Common myeloid progenitor, CD34-positive (primary cell): Measurements from ENCODE around the gene BTG2.

ENCODE experiments used
- CTCF ChIA-PET: fragments of 350-600 bp; sonication (Branson Sonifier 250); formaldehyde crosslinking; loops from one replicate; lab custom pipeline; 2021; ENCODE audit warnings: antibody characterized with exemption; lab: Charles Lee
- POLR2A ChIA-PET: fragments of 350-600 bp; sonication (Branson Sonifier 250); formaldehyde crosslinking; loops from one replicate; lab custom pipeline; 2021; ENCODE audit warnings: antibody characterized with exemption; lab: Charles Lee
- DNase-seq, 3 donors: peaks; one replicate each; pipeline versions ENCODE4 v3.0.0 to v3.0.0-alpha.2; 2013
- H3K27ac ChIP-seq, 2 experiments: 1 replicate in 1 of 2; 2 replicates in 1 of 2; pipeline ENCODE4 v1.7.0; 2013; ENCODE audit warnings: inconsistent platforms in 2 of 2, low read length in 2 of 2, mild to moderate bottlenecking in 2 of 2, low read depth in 1 of 2, moderate library complexity in 1 of 2; ENCODE audit not compliant: severe bottlenecking in 2 of 2, insufficient read depth in 1 of 2, poor library complexity in 1 of 2
- H3K27me3 ChIP-seq, 5 experiments: replicated peaks in 2 of 5; 1 replicate in 3 of 5; 2 replicates in 2 of 5; pipeline versions ENCODE4 v1.6.1 to v1.7.0; 2013; ENCODE audit warnings: low read length in 4 of 5, mild to moderate bottlenecking in 2 of 5, moderate library complexity in 2 of 5, inconsistent platforms in 1 of 5; ENCODE audit not compliant: insufficient read depth in 5 of 5, control insufficient read depth in 4 of 5
- H3K36me3 ChIP-seq, 4 experiments: 1 replicate in 2 of 4; 2 replicates in 2 of 4; pipeline versions ENCODE4 v1.6.1 to v1.7.0; 2013; ENCODE audit warnings: low read length in 3 of 4, control low read depth in 1 of 4, mild to moderate bottlenecking in 1 of 4; ENCODE audit not compliant: control insufficient read depth in 4 of 4, insufficient read depth in 4 of 4
- H3K4me1 ChIP-seq, 4 experiments: 1 replicate in 3 of 4; 2 replicates in 1 of 4; pipeline versions ENCODE4 v1.6.1 to v1.7.1; 2013; ENCODE audit warnings: low read length in 3 of 4, mild to moderate bottlenecking in 3 of 4, control low read depth in 1 of 4, inconsistent platforms in 1 of 4, moderate library complexity in 1 of 4; ENCODE audit not compliant: control insufficient read depth in 4 of 4, insufficient read depth in 4 of 4; ENCODE audit errors: control extremely low read depth in 1 of 4
- H3K4me3 ChIP-seq, 7 experiments: 1 replicate in 4 of 7; 2 replicates in 3 of 7; pipeline versions ENCODE4 v1.5.1 to v1.7.0; 2013; ENCODE audit warnings: mild to moderate bottlenecking in 7 of 7, low read length in 6 of 7, moderate library complexity in 6 of 7, inconsistent platforms in 2 of 7, low read depth in 2 of 7, control low read depth in 1 of 7; ENCODE audit not compliant: insufficient read depth in 4 of 7, control insufficient read depth in 1 of 7; ENCODE audit errors: extremely low read depth in 1 of 7
- H3K9me3 ChIP-seq, 5 experiments: 1 replicate in 4 of 5; 2 replicates in 1 of 5; pipeline versions ENCODE4 v1.6.1 to v1.7.1; 2013; ENCODE audit warnings: low read length in 4 of 5, mild to moderate bottlenecking in 2 of 5, inconsistent platforms in 1 of 5, low read depth in 1 of 5, moderate library complexity in 1 of 5; ENCODE audit not compliant: control insufficient read depth in 4 of 5, insufficient read depth in 2 of 5; ENCODE audit errors: control extremely low read depth in 1 of 5
- WGBS: methylation state at CpG from one replicate; pipeline ENCODE4 v1.1.5; 2013; ENCODE audit not compliant: insufficient coverage; 5-methylcytosine and 5-hydroxymethylcytosine counted together

The BTG2 gene

GRCh38 chr1:203353486-203353885, 48.2 kb downstream of the BTG2 start:
- H3K4me1 ChIP-seq, result peaks cover 0 to 8% (median 0%) of the 10 kb centered on the region in 4 experiments
- CTCF ChIA-PET, result interaction anchor here (1.0 to 8.5 kb wide), 2 partner anchors 12 to 313 kb away, joined by 3 to 83 read pairs; no protein-coding TSS in a partner anchor
- no peak for DNase-seq
- peaks cover 0 to 12% (median 2%) of the 10 kb centered on the region in 5 experiments for H3K27me3 ChIP-seq
- H3K36me3 ChIP-seq, result no peaks in the 10 kb centered on the region
- WGBS, result 78% methylated on average over 7 of the region's 8 CpGs
- H3K27ac ChIP-seq, result no peak overlapping the region
- peaks cover 0 to 5% (median 4%) of the 10 kb centered on the region in 5 experiments for H3K9me3 ChIP-seq
- POLR2A ChIA-PET, result interaction anchor here (0.5 kb wide), 1 partner anchor 10 kb away, joined by 4 read pairs; no protein-coding TSS in a partner anchor
- no peak overlapping the region for H3K4me3 ChIP-seq

GRCh38 chr1:203354246-203354645, 48.9 kb downstream of the BTG2 start:
- no peaks in the 10 kb centered on the region for H3K36me3 ChIP-seq
- POLR2A ChIA-PET, result interaction anchor here (0.5 kb wide), 1 partner anchor 11 kb away, joined by 4 read pairs; no protein-coding TSS in a partner anchor
- H3K4me1 ChIP-seq, result peaks cover 0 to 8% (median 0%) of the 10 kb centered on the region in 4 experiments
- no peak overlapping the region for H3K4me3 ChIP-seq
- CTCF ChIA-PET, result interaction anchor here (2.0 to 8.5 kb wide), 2 partner anchors 13 to 87 kb away, joined by 5 to 83 read pairs; no protein-coding TSS in a partner anchor
- H3K9me3 ChIP-seq, result peaks cover 0 to 5% (median 4%) of the 10 kb centered on the region in 5 experiments
- 94% methylated on average over 2 of the region's 2 CpGs for WGBS
- DNase-seq, result no peak
- no peak overlapping the region for H3K27ac ChIP-seq
- H3K27me3 ChIP-seq, result peaks cover 0 to 13% (median 6%) of the 10 kb centered on the region in 5 experiments

- Histone ChIP-seq H3K27me3 (peaks cover 0 to 13% (median 10%) of the 10 kb centered on the region in 5 experiments), H3K27ac (no peak overlapping the region), H3K36me3 (no peaks in the 10 kb centered on the region), H3K9me3 (peaks cover 0 to 5% (median 4%) of the 10 kb centered on the region in 5 experiments), H3K4me3 (no peak overlapping the region), H3K4me1 (peaks cover 0 to 3% (median 0%) of the 10 kb centered on the region in 4 experiments)
- CTCF ChIA-PET, result interaction anchor here (1.0 to 8.2 kb wide), 3 partner anchors 9 to 91 kb away, joined by 3 to 40 read pairs (median 3); no protein-coding TSS in a partner anchor
- DNase-seq, result no peak
- POLR2A ChIA-PET, result no interaction called here
Measured at GRCh38 chr1:203359010-203359571, 53.8 kb downstream of the BTG2 start.
